ENCODE measurements around the gene ANKRD44.
"Not testable (repeated sequence)": the region's sequence is repeated elsewhere in the genome, so short reads cannot be mapped to it uniquely, and the experiment has no call there.

Gene ANKRD44

GRCh38 chr2:197031803-197032202 is 278.8 kb downstream of the ANKRD44 start:
- DNase-seq (ENCODE audit: low read depth in 3 of 3), result no peak

DNA sequence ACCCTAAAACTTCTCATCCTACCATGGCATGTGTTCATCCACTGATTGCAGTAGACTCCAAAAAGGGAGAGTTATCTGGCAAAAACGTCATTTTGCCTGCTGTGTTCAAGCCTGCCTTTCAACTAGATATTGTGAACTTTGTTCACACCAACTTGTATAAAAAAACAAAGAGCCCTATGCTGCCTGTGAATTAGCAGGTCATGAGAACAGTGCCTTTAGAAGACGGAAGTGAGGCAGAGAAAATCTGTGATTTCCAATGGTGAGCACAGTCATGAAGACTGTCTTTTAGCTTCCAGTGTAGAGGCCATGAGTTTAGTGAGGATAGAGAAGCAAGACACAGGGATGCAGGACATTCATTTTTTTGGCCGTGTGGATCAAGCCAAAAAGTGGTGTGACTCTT is 280.5 kb downstream of the ANKRD44 start:
- no peak for DNase-seq (ENCODE audit: low read depth in 3 of 3)

GRCh38 chr2:197028633-197029032 is 281.9 kb downstream of the ANKRD44 start:
- no peak for DNase-seq (ENCODE audit: low read depth in 3 of 3)

DNA sequence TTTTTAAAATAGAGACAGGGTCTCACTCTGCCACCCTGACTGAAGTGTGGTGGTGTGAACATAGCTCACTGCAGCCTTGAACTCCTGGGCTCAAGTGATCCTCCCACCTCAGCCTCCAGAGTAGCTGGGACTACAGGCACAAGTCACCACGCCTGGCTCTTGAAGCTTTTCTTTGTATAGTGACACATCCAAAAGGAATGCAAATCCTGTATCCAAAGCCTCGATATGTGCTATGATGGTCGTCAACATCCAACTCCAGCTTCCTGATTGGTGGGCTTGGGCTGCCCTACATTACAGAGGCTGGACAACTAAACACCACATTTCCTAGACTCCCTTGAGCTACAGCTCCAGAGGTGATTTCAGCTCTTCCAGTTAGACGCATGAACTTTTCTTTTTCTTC is 282.4 kb downstream of the ANKRD44 start:
- no peak for DNase-seq (ENCODE audit: low read depth in 3 of 3)

GRCh38 chr2:197024206-197024605 is 286.4 kb downstream of the ANKRD44 start:
- no peak for DNase-seq (ENCODE audit: low read depth in 3 of 3)

DNA sequence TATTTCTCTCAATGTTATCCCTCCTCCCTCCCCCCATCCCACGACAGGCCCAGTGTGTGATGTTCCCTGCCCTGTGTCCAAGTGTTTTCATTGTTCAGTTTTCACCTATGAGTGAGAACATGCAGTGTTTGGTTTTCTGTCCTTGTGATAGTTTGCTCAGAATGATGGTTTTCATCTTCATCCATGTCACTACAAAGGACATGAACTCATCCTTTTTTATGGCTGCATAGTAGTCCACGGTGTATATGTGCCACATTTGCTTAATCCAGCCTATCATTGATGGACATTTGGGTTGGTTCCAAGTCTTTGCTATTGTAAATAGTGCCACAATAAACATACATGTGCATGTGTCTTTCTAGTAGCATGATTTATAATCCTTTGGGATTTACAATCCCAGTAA is 289.7 kb downstream of the ANKRD44 start:
- not testable (repeated sequence) for DNase-seq (ENCODE audit: low read depth in 3 of 3)

DNA sequence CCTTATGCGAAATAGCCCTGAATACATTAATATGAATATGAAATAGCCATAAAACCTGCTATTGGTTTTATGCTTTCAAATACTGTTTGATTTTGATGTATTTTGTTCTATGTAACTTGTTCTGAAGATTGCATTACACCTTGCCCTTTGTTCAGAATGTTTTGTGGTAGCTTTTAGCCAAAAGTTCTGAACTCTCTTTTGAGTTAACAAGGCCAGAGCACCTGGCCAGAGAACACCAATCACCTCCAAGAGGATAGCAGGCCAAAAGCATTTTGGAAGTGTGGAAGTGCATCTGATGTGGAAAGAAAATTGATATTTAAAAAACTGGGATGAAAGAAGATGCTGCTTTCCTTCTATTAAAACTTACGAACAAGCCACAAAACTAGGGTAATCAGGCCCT is 297.5 kb downstream of the ANKRD44 start:
- DNase-seq (ENCODE audit: low read depth in 3 of 3), result no peak

DNA sequence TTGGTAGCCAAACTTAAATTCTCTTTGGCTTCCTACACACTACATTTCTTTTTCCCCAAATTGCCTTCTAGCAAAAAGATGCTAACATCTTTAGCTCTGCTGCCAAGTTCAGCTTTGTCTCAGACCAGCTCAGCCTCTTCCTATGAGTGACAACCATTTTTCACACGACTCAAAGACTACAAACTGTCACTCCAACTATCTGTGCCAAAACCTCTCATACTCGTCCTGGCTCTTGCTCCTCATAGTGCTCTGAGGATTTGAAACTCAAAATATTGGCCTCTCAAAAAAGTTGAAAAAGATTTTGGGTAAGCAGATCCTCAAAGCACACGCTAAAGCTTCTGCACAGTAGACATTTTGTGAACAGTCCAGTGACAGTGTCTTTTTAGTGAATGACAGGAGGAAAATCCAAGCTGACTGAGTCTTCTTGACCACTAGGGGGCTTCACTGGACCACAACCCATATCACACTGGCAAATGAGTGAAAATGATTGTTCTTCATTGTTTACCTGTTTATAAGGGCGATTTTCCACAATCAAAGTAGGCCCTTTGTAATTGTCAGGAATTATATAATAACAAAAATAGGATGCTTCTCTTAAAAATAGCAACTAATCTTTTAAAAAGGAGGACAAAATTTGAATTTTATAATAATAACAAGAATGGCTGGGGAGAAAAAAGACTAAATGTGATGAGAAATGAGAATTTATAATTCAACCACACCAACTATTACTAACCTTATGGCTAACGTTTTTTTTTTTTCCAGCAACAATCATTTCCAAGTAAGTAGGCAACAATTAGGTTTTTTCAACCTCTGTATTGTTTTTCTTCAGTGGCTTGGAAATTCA is 298.6 kb downstream of the ANKRD44 start:
- no peak for DNase-seq (ENCODE audit: low read depth in 3 of 3)

- no peak for DNase-seq (ENCODE audit: low read depth in 3 of 3)
Observed at GRCh38 chr2:197011021-197011417, 299.6 kb downstream of the ANKRD44 start.

DNA sequence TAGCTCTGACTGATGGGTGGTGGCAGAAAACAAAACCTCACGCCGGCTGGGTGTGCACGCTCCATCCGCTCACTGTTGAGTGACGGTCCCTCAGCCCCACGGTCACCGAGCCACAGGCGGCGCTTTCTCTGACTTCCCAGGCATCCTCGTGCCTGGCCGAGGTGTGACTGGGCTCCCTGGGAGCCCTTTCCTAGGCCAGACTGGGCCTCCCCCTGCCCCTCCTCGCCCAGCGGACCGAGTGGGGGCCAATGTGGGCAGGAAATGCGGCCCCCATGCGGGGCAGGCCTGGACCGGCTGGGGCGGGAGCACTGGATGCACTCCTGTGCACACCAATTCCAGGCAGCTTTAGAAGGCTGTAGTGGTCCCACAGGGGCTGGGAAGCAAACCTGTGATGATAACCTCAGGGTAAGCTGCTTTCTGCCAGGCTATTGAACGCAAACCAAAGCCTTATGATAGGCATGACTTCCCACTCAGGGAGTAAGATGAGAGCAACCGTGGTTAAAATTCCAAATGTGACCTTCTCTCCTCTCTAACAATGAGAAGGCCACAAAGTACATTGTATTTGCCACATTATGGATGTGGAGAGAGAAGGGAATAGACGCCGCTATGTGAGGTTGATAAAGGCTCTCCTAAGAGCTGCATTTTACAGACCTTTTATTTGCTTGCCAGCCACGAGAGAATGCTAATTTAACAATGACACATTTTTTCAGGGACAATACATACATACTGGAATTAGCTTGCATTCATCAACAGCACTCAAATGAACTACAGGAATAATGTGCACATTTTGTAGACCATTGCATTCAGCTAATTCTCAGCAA is 300.2 kb downstream of the ANKRD44 start:
- no peak for DNase-seq (ENCODE audit: low read depth in 3 of 3)

GRCh38 chr2:197008741-197009341 is 301.7 kb downstream of the ANKRD44 start:
- not testable (repeated sequence) for DNase-seq (ENCODE audit: low read depth in 3 of 3)

DNA sequence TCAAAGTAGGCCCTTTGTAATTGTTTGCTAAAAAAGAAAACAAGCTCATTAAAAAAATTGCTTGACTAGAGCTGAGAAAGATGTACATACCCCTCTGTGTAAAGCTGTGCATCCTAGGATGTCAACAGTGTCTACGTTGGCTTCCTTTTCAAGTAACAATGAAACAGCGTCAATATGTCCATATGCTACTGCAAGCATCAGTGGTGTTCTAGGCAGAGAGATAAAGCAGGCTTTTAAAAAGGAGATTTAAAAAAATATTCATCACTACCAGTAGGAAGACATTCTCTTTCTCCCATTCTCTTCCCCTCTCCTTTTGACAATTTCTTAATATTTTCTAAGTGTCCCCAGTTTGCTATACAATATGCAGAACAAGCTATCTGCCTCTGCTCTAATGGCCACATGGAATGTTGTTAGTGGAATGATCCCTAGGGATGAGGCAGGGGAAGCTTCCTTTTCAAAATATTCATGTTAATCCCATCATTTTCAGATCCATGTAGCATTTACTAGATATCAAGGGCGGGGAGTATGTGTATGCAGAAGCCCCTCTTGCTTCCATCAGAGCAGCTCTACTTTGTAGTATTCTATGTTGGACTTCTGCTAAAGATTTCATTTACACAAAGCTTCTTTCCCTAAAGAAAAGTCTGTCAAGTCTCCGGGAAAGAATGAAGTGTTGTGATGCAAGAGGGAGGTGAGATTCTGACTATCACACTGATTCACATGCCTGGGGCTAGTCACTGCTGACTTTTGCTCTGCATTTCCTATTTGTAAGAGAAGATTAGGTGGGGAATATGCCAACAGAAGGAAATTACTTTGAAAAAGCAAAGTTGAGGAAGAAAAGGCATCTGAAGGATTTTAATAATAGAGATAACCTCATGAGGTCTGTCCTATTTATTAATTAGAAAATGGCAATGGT is 302.6 kb downstream of the ANKRD44 start:
- no peak for DNase-seq (ENCODE audit: low read depth in 3 of 3)

- no peak for DNase-seq (ENCODE audit: low read depth in 3 of 3)
Observed at GRCh38 chr2:197001921-197002320, 308.7 kb downstream of the ANKRD44 start.

- DNase-seq (ENCODE audit: low read depth in 3 of 3), result no peak
Observed at GRCh38 chr2:196995757-196996314, 314.7 kb downstream of the ANKRD44 start.

GRCh38 chr2:196994764-196995163 is 315.8 kb downstream of the ANKRD44 start:
- no peak for DNase-seq (ENCODE audit: low read depth in 3 of 3)

- no peak for DNase-seq (ENCODE audit: low read depth in 3 of 3)
Observed at GRCh38 chr2:196993617-196994016, 317.0 kb downstream of the ANKRD44 start.

DNA sequence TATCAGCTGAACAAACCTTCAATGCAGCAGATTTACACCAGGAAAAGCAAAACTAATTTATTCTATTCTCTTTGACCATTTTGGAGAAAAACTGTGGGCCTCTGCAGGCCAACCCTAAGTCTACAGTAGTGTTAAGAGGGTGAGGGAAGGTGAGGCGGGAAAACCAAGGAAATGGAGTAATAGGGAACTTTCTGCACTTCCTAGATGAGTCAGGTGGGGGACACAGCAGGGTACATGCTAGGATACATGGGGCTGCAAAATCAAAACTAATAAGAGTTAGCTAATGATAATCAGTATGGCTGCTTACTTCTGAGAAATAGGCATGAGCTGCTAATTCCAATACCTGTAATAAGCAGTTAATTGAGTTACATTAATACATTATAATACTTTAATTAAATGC is 318.1 kb downstream of the ANKRD44 start:
- DNase-seq (ENCODE audit: low read depth in 3 of 3), result no peak

DNA sequence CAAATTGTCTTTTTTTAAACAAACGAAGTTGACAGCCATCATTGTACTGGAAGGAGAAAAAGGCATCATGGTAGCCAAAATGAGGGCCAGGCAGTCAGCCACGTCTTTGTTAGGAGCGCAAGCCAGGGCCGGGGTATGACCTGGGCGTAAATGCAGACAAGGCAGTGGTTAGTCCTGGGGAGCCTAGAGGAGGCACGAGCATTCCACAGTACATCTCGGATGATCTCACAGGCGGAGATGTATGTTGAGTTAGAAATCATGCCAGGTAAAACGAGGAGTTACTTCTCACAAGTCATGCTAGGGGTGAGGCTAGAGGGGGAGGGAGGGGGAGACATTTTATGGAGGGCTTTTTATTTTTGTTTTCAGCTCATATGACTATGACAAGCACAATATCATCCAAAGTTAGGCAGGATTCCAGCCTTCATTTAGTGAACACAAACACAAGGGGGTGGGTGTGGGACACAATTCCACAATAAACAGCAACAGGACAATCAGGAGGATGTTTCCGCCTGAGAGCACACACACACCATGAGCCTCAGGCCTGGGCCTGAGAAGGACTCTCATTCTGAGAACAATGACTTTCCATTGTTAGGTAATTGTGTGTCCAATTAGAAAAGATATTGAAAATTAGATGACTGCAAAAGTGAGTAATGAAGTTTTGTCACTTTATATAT is 319.7 kb downstream of the ANKRD44 start:
- DNase-seq (ENCODE audit: low read depth in 3 of 3), result no peak

DNA sequence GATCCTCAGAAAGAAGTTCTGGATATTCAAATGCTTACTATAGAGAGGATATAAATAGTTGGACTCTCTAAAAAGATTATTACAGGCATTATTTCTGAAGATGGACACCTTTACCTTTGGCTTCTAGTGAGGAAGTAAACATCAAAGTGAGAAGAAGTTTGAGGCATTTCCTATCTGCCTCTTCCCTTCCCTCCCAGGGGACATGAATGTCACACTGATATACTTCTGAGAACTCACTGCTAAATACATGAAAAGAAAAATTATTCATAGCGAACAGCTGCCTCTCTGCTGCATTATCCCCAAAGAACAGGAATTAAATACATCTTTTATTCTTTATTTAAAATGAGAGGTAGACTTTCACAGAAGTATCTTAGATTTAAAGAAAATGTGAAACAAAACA is 320.5 kb downstream of the ANKRD44 start:
- DNase-seq (ENCODE audit: low read depth in 3 of 3), result no peak

- DNase-seq (ENCODE audit: low read depth in 3 of 3), result no peak
Observed at GRCh38 chr2:196989496-196989895, 321.1 kb downstream of the ANKRD44 start.

GRCh38 chr2:196988639-196989038 is 321.9 kb downstream of the ANKRD44 start:
- no peak for DNase-seq (ENCODE audit: low read depth in 3 of 3)

All from stimulated activated CD4-positive, alpha-beta T cell treated with anti-CD3 and anti-CD28 coated beads, TNF-alpha, amount 100 ng/mL, for 48 hours (primary cell).